Measurements from ENCODE around the gene TEC. TPM values are rescaled to one million over a fixed set of nuclear protein-coding genes. Genes with fewer than 3 reads are reported as not detected.

TEC gene
- total and polyA plus RNA-seq, 3 donors from 2014 or later, result 3.5 to 10.8 (median 9.2) TPM

- intact Hi-C loops (cut with DNase I; ENCODE audit: low total_unique reads), result no loop called here
- TF ChIP-seq POLR2A (IDR thresholded peaks at IDR 0.05) (no peak), CTCF (IDR thresholded peaks at IDR 0.05) (no peak)
- H3K4me1 ChIP-seq, result no peaks in the 10 kb centered on the region
- H3K27ac ChIP-seq, result no peak overlapping the region
- no peaks in the 10 kb centered on the region for H3K9me3 ChIP-seq
- DNase-seq, result no peak
- H3K27me3 ChIP-seq, result no peaks in the 10 kb centered on the region
- no peaks in the 10 kb centered on the region for H3K36me3 ChIP-seq (ENCODE audit: low read depth, missing control alignments)
- no peak overlapping the region for H3K4me3 ChIP-seq
- WGBS, 2 donors, result 82 to 95% methylated on average over 4 of the region's 4 CpGs
Observed at GRCh38 chr4:48178931-48179330, 90.7 kb downstream of the TEC start.

GRCh38 chr4:48175806-48176205 is 93.8 kb downstream of the TEC start:
- no peak for TF ChIP-seq POLR2A (IDR thresholded peaks at IDR 0.05)
- no peak for TF ChIP-seq CTCF (IDR thresholded peaks at IDR 0.05)
- no peak for DNase-seq
- H3K27me3 ChIP-seq, result no peaks in the 10 kb centered on the region
- no peaks in the 10 kb centered on the region for H3K9me3 ChIP-seq
- no peaks in the 10 kb centered on the region for H3K4me1 ChIP-seq
- H3K27ac ChIP-seq, result no peak overlapping the region
- no peaks in the 10 kb centered on the region for H3K36me3 ChIP-seq (ENCODE audit: low read depth, missing control alignments)
- intact Hi-C loops (cut with DNase I; ENCODE audit: low total_unique reads), result no loop called here
- H3K4me3 ChIP-seq, result no peak overlapping the region

DNA sequence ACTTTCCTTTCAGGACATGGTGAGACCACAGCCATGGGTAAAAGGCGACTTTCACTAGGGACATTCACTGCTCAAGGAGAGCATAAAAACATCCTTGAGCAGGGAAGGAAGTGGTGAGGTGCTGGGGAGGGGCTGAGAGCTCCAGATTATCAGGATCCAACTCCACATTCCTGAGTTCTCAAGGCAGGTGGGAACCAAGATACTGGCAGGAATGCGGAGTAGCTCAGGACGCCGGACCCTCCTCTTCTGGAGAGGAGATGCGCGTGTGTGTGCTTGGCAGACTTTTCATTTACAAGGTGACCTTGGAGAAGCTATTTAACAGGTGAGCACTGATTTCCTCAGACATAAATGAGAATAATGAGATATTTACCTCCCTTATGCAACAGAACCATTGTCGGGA is 94.3 kb downstream of the TEC start:
- WGBS, 2 donors, result 40 to 62% methylated on average over 7 of the region's 7 CpGs
- no peaks in the 10 kb centered on the region for H3K27me3 ChIP-seq
- no peak overlapping the region for H3K27ac ChIP-seq
- H3K4me1 ChIP-seq, result no peaks in the 10 kb centered on the region
- no peak for DNase-seq
- H3K36me3 ChIP-seq (ENCODE audit: low read depth, missing control alignments), result no peaks in the 10 kb centered on the region
- H3K4me3 ChIP-seq, result no peak overlapping the region
- TF ChIP-seq POLR2A (IDR thresholded peaks at IDR 0.05) (no peak), CTCF (IDR thresholded peaks at IDR 0.05) (no peak)
- no peaks in the 10 kb centered on the region for H3K9me3 ChIP-seq
- intact Hi-C loops (cut with DNase I; ENCODE audit: low total_unique reads), result no loop called here

DNA sequence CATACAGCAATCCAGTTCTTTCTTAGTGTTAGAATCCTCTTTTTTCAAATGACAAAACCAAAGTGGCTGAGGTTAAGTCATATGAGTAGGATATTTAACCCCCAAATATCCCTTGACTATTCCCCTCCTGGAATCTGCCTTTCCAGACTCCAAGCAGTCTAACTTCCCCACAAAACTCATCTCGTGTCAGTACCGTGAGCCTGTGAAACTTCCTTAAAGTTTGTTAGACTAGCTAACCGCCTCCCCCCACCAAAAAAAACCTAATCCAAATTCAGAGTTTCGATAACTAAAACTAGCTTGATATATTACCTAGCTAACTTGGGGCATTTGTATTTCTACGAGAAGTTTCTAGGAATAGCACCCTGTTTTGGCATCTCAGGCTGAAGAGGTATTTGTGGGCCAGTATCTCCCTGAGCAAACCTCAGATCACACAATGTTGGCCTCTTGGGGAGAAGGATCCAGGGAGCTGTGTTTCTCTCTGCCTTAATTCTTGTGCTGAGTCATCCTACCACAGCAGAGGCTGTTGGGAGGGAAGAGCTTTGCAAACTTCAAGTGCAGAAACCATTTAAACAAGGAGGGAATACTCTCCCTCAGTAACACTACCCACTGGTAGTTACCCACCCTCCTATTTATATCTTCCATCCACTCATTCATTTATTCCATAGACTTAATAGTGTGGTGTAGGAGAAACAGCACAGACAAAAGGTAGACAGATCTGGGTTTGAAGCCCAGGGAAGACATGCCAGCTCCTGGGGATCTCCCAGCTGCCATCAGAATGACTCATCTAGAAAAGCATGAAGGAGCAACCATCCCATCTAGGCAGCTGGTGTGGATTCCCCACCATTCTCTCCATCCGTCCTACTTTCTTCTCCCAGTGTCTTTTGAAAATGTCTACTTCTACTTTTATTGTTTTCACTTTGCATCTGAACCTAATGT is 96.3 kb downstream of the TEC start:
- Histone ChIP-seq H3K9me3 (no peaks in the 10 kb centered on the region), H3K27me3 (no peaks in the 10 kb centered on the region), H3K4me1 (no peaks in the 10 kb centered on the region), H3K27ac (no peak overlapping the region), H3K4me3 (no peak overlapping the region), H3K36me3 (ENCODE audit: low read depth, missing control alignments) (no peaks in the 10 kb centered on the region)
- 77 to 80% methylated on average over 6 of the region's 6 CpGs for WGBS, 2 donors
- no peak for TF ChIP-seq POLR2A (IDR thresholded peaks at IDR 0.05)
- TF ChIP-seq CTCF (IDR thresholded peaks at IDR 0.05), result no peak
- no peak for DNase-seq
- intact Hi-C loops (cut with DNase I; ENCODE audit: low total_unique reads), result no loop called here

DNA sequence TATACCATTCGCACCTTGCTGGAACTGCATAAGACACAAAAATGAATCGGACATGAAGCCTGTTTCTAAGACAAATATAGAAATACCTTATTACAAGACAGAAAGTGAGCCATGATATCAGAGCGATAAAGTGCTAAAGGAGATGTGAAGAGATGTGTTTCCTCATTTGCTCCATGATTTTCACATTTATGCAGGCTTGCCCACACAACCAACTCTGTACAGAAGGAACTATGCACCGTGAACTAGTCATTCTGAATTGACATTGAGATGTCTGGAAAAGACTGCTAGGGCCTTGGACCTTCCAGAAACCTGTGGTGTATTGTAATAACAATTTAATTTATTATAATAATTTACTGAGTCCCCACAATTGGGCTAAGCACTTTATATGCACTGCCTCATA is 97.0 kb downstream of the TEC start:
- no peaks in the 10 kb centered on the region for H3K4me1 ChIP-seq
- 82 to 97% methylated on average over 4 of the region's 4 CpGs for WGBS, 2 donors
- no peak overlapping the region for H3K4me3 ChIP-seq
- no peaks in the 10 kb centered on the region for H3K36me3 ChIP-seq (ENCODE audit: low read depth, missing control alignments)
- intact Hi-C loops (cut with DNase I; ENCODE audit: low total_unique reads), result no loop called here
- DNase-seq, result no peak
- no peaks in the 10 kb centered on the region for H3K27me3 ChIP-seq
- H3K9me3 ChIP-seq, result no peaks in the 10 kb centered on the region
- TF ChIP-seq CTCF (IDR thresholded peaks at IDR 0.05), result no peak
- no peak for TF ChIP-seq POLR2A (IDR thresholded peaks at IDR 0.05)
- H3K27ac ChIP-seq, result no peak overlapping the region

Measured in testis (tissue), 3 donors.